Measurements from ENCODE around the gene RNF183. TPM values are rescaled to one million over a fixed set of nuclear protein-coding genes. Genes with fewer than 3 reads are reported as not detected.

The RNF183 gene
- total and polyA plus RNA-seq, 9 of the 15 experiments (the other 6 are each of a cell fraction or from before 2014, with no cell fraction given) = 0.04 to 2.0 (median 0.16) TPM; not detected in 5

DNA sequence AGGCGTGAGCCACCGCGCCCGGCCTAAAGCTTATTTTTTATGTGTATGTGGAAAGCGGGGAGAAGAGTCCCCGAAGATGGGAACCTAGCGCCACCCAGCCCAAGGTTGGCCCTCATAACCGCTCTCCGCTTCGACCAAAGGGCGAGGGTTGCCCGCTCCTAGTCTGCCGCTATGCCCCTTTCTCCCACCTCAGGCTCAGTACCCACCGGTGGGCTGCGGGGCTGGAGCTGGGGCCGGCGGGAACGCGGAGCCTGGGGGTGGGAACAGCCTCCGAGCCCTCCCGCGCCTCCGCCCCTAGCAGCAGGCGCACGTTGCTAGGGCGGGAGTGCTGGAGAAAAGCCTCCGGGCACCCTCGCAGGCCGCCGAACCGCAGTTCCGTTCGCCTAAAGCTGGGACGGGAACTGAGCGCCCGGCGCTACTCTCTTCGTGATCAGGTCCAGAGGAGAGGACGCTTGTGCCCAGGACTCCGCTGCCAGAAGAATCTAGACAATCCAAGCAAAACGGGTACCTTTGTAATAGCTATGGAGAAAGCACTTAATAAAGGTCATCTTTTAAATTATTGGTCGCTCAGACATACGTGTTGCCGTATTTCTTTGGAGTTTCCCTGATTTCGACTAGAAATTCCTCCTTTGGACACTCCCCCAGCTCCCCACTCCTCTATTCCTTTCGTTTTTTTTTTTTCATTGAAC is 37.0 kb upstream of the RNF183 start, which contains the start of gene WDR31 (continued):
- TF ChIP-seq, protein P1, sequence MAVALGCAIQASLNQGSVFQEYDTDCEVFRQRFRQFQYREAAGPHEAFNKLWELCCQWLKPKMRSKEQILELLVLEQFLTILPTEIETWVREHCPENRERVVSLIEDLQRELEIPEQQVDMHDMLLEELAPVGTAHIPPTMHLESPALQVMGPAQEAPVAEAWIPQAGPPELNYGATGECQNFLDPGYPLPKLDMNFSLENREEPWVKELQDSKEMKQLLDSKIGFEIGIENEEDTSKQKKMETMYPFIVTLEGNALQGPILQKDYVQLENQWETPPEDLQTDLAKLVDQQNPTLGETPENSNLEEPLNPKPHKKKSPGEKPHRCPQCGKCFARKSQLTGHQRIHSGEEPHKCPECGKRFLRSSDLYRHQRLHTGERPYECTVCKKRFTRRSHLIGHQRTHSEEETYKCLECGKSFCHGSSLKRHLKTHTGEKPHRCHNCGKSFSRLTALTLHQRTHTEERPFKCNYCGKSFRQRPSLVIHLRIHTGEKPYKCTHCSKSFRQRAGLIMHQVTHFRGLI (CRISPR knock-in tag; IDR thresholded peaks at IDR 0.05) = no peak
- TF ChIP-seq WHSC1 (IDR thresholded peaks at IDR 0.05; ENCODE audit: low read length) (no peak), CBX5 (IDR thresholded peaks at IDR 0.05; ENCODE audit: borderline replicate concordance, low read depth) (peak; percentile 73; the same call in 1 of the 2 replicates), KDM2B (CRISPR knock-in tag; IDR thresholded peaks at IDR 0.05) (no peak; the same call in 1 of the 2 replicates), ZSCAN29 (IDR thresholded peaks at IDR 0.05) (no peak), PURB (CRISPR knock-in tag; IDR thresholded peaks at IDR 0.05; ENCODE audit: low read depth) (no peak), ZNF197 (CRISPR knock-in tag; IDR thresholded peaks at IDR 0.05; ENCODE audit: low read depth) (no peak), KDM5B (IDR thresholded peaks at IDR 0.05; ENCODE audit: insufficient replicate concordance, low read depth, low read length) (peak; percentile 85), DNMT1 (IDR thresholded peaks at IDR 0.05) (no peak), ZNF175 (CRISPR knock-in tag; IDR thresholded peaks at IDR 0.05; ENCODE audit: low read depth) (no peak), TARDBP (IDR thresholded peaks at IDR 0.05) (0 out of 2 replicates have a peak, but pooled peaks have one; percentile 63), PCBP2 (IDR thresholded peaks at IDR 0.05; ENCODE audit: low read depth, low read length, poor library complexity, severe bottlenecking) (no peak), TRIM24 (IDR thresholded peaks at IDR 0.05) (peak in 1 of 2 experiments; percentile 98; a peak in 2 of 4 replicates), ELF1 (tag; IDR thresholded peaks at IDR 0.05) (no peak), EWSR1 (IDR thresholded peaks at IDR 0.05; ENCODE audit: borderline replicate concordance, low read depth, partially characterized antibody) (no peak)
- TF ChIP-seq, protein P2, sequence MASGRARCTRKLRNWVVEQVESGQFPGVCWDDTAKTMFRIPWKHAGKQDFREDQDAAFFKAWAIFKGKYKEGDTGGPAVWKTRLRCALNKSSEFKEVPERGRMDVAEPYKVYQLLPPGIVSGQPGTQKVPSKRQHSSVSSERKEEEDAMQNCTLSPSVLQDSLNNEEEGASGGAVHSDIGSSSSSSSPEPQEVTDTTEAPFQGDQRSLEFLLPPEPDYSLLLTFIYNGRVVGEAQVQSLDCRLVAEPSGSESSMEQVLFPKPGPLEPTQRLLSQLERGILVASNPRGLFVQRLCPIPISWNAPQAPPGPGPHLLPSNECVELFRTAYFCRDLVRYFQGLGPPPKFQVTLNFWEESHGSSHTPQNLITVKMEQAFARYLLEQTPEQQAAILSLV (tag; IDR thresholded peaks at IDR 0.05) = no peak
- TF ChIP-seq, protein P3, sequence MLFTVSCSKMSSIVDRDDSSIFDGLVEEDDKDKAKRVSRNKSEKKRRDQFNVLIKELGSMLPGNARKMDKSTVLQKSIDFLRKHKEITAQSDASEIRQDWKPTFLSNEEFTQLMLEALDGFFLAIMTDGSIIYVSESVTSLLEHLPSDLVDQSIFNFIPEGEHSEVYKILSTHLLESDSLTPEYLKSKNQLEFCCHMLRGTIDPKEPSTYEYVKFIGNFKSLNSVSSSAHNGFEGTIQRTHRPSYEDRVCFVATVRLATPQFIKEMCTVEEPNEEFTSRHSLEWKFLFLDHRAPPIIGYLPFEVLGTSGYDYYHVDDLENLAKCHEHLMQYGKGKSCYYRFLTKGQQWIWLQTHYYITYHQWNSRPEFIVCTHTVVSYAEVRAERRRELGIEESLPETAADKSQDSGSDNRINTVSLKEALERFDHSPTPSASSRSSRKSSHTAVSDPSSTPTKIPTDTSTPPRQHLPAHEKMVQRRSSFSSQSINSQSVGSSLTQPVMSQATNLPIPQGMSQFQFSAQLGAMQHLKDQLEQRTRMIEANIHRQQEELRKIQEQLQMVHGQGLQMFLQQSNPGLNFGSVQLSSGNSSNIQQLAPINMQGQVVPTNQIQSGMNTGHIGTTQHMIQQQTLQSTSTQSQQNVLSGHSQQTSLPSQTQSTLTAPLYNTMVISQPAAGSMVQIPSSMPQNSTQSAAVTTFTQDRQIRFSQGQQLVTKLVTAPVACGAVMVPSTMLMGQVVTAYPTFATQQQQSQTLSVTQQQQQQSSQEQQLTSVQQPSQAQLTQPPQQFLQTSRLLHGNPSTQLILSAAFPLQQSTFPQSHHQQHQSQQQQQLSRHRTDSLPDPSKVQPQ (CRISPR knock-in tag; IDR thresholded peaks at IDR 0.05; ENCODE audit: borderline replicate concordance) = no peak
- TF ChIP-seq, protein P4, sequence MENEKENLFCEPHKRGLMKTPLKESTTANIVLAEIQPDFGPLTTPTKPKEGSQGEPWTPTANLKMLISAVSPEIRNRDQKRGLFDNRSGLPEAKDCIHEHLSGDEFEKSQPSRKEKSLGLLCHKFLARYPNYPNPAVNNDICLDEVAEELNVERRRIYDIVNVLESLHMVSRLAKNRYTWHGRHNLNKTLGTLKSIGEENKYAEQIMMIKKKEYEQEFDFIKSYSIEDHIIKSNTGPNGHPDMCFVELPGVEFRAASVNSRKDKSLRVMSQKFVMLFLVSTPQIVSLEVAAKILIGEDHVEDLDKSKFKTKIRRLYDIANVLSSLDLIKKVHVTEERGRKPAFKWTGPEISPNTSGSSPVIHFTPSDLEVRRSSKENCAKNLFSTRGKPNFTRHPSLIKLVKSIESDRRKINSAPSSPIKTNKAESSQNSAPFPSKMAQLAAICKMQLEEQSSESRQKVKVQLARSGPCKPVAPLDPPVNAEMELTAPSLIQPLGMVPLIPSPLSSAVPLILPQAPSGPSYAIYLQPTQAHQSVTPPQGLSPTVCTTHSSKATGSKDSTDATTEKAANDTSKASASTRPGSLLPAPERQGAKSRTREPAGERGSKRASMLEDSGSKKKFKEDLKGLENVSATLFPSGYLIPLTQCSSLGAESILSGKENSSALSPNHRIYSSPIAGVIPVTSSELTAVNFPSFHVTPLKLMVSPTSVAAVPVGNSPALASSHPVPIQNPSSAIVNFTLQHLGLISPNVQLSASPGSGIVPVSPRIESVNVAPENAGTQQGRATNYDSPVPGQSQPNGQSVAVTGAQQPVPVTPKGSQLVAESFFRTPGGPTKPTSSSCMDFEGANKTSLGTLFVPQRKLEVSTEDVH (IDR thresholded peaks at IDR 0.05; ENCODE audit: low read depth, partially characterized antibody) = peak; percentile 46
- TF ChIP-seq, protein P5, sequence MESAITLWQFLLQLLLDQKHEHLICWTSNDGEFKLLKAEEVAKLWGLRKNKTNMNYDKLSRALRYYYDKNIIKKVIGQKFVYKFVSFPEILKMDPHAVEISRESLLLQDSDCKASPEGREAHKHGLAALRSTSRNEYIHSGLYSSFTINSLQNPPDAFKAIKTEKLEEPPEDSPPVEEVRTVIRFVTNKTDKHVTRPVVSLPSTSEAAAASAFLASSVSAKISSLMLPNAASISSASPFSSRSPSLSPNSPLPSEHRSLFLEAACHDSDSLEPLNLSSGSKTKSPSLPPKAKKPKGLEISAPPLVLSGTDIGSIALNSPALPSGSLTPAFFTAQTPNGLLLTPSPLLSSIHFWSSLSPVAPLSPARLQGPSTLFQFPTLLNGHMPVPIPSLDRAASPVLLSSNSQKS (CRISPR knock-in tag; IDR thresholded peaks at IDR 0.05) = no peak
